ENCODE measurements around the gene MCM9. TPM values are rescaled to one million over a fixed set of nuclear protein-coding genes. Genes with fewer than 3 reads are reported as not detected.
A peak's percentile ranks its signal among the peaks of the same experiment; 100 is the strongest.
"Not testable (repeated sequence)": the region's sequence is repeated elsewhere in the genome, so short reads cannot be mapped to it uniquely, and the experiment has no call there.

MCM9 gene
- total and polyA plus RNA-seq, 12 donors: 3.1 to 20.5 (median 14.5) TPM

GRCh38 chr6:118800394-118801071 lies 134.4 kb downstream of the MCM9 start:
- H3K27ac ChIP-seq: no peak overlapping the region
- TF ChIP-seq, protein P1, sequence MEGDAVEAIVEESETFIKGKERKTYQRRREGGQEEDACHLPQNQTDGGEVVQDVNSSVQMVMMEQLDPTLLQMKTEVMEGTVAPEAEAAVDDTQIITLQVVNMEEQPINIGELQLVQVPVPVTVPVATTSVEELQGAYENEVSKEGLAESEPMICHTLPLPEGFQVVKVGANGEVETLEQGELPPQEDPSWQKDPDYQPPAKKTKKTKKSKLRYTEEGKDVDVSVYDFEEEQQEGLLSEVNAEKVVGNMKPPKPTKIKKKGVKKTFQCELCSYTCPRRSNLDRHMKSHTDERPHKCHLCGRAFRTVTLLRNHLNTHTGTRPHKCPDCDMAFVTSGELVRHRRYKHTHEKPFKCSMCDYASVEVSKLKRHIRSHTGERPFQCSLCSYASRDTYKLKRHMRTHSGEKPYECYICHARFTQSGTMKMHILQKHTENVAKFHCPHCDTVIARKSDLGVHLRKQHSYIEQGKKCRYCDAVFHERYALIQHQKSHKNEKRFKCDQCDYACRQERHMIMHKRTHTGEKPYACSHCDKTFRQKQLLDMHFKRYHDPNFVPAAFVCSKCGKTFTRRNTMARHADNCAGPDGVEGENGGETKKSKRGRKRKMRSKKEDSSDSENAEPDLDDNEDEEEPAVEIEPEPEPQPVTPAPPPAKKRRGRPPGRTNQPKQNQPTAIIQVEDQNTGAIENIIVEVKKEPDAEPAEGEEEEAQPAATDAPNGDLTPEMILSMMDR (IDR thresholded peaks at IDR 0.05): peak; percentile 81 to 94 (median 88)
- no peak for TF ChIP-seq POLR2A (IDR thresholded peaks at IDR 0.05)
- no peaks in the 10 kb centered on the region for H3K27me3 ChIP-seq
- 17 to 19% (median 18%) methylated on average over 17 of the region's 17 CpGs for WGBS, 4 donors
- intact Hi-C loops (cut with DNase I): loop anchor here in 1 of 2 donors (10.0 kb wide), 1 partner anchor 516 kb away; no protein-coding TSS in a partner anchor
- H3K36me3 ChIP-seq (replicated peaks in 1 of 2): no peaks in the 10 kb centered on the region
- H3K4me1 ChIP-seq (replicated peaks in 1 of 2): peaks cover 0 to 9% of the 10 kb centered on the region in 2 donors
- peak overlapping the region in 1 of 4 donors; percentile 28 for H3K4me3 ChIP-seq
- DNase-seq: peak; percentile 87 to 97 (median 93)
- no peaks in the 10 kb centered on the region for H3K9me3 ChIP-seq (replicated peaks in 1 of 3)

GRCh38 chr6:118799826-118800225 lies 135.1 kb downstream of the MCM9 start:
- intact Hi-C loops (cut with DNase I): loop anchor here in 1 of 2 donors (10.0 kb wide), 1 partner anchor 515 kb away; no protein-coding TSS in a partner anchor
- H3K27ac ChIP-seq: no peak overlapping the region
- WGBS, 4 donors: 80 to 92% (median 87%) methylated on average over 4 of the region's 4 CpGs
- DNase-seq: no peak
- H3K9me3 ChIP-seq (replicated peaks in 1 of 3): no peaks in the 10 kb centered on the region
- no peaks in the 10 kb centered on the region for H3K27me3 ChIP-seq
- H3K4me1 ChIP-seq (replicated peaks in 1 of 2): peaks cover 0 to 9% of the 10 kb centered on the region in 2 donors
- TF ChIP-seq POLR2A (IDR thresholded peaks at IDR 0.05): no peak
- TF ChIP-seq, protein P1 (IDR thresholded peaks at IDR 0.05): no peak
- H3K4me3 ChIP-seq: no peak overlapping the region
- H3K36me3 ChIP-seq (replicated peaks in 1 of 2): no peaks in the 10 kb centered on the region

- H3K4me3 ChIP-seq; H3K27me3 ChIP-seq; H3K36me3 ChIP-seq (replicated peaks in 1 of 2); H3K4me1 ChIP-seq (replicated peaks in 1 of 2); intact Hi-C loops (cut with DNase I); H3K27ac ChIP-seq; H3K9me3 ChIP-seq (replicated peaks in 1 of 3): not testable (repeated sequence)
- 74 to 92% (median 76%) methylated on average over 5 to 9 of the region's 9 CpGs for WGBS, 4 donors
- DNase-seq: peak in 2 of 7 donors; percentile 26 to 61
Measured at GRCh38 chr6:118796548-118796947, 138.4 kb downstream of the MCM9 start.

GRCh38 chr6:118791499-118791898 lies 143.5 kb downstream of the MCM9 start:
- Histone ChIP-seq H3K36me3 (replicated peaks in 1 of 2) (no peaks in the 10 kb centered on the region), H3K27ac (no peak overlapping the region), H3K4me1 (replicated peaks in 1 of 2) (no peaks in the 10 kb centered on the region), H3K27me3 (no peaks in the 10 kb centered on the region), H3K4me3 (no peak overlapping the region), H3K9me3 (replicated peaks in 1 of 3) (no peaks in the 10 kb centered on the region)
- WGBS, 4 donors: 86 to 99% (median 93%) methylated on average over 6 of the region's 6 CpGs
- DNase-seq: no peak
- intact Hi-C loops (cut with DNase I): no loop called here
- no peak for TF ChIP-seq POLR2A (IDR thresholded peaks at IDR 0.05)
- TF ChIP-seq, protein P1 (IDR thresholded peaks at IDR 0.05): no peak

DNA sequence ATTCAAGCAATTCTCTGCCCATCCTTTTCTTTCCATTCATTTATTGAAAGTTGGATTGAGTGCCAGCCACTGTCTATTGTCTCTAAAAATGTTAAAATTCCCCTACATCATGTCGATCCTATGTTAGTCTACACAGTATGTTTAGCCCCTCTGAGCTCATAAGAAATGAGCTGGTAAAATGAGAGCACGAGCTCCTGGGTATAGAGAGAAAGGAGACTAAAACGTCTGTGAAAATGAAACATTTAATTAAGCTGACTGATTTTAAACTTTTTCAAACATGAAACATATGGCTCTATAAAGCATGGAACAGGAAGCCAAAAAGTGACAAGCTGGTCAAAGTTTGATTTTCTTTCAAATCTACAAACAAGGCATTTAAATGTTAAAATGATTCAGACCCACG lies 145.0 kb downstream of the MCM9 start:
- Histone ChIP-seq H3K4me1 (replicated peaks in 1 of 2) (no peaks in the 10 kb centered on the region), H3K36me3 (replicated peaks in 1 of 2) (no peaks in the 10 kb centered on the region), H3K27me3 (no peaks in the 10 kb centered on the region), H3K9me3 (replicated peaks in 1 of 3) (no peaks in the 10 kb centered on the region), H3K4me3 (no peak overlapping the region), H3K27ac (no peak overlapping the region)
- intact Hi-C loops (cut with DNase I): no loop called here
- 76 to 86% (median 80%) methylated on average over 4 of the region's 4 CpGs for WGBS, 4 donors
- TF ChIP-seq, protein P1 (IDR thresholded peaks at IDR 0.05): no peak
- TF ChIP-seq POLR2A (IDR thresholded peaks at IDR 0.05): no peak
- DNase-seq: no peak

Measured in adrenal gland (tissue), 12 donors.